Measurements from ENCODE around the gene LMNA.

The LMNA gene

DNA sequence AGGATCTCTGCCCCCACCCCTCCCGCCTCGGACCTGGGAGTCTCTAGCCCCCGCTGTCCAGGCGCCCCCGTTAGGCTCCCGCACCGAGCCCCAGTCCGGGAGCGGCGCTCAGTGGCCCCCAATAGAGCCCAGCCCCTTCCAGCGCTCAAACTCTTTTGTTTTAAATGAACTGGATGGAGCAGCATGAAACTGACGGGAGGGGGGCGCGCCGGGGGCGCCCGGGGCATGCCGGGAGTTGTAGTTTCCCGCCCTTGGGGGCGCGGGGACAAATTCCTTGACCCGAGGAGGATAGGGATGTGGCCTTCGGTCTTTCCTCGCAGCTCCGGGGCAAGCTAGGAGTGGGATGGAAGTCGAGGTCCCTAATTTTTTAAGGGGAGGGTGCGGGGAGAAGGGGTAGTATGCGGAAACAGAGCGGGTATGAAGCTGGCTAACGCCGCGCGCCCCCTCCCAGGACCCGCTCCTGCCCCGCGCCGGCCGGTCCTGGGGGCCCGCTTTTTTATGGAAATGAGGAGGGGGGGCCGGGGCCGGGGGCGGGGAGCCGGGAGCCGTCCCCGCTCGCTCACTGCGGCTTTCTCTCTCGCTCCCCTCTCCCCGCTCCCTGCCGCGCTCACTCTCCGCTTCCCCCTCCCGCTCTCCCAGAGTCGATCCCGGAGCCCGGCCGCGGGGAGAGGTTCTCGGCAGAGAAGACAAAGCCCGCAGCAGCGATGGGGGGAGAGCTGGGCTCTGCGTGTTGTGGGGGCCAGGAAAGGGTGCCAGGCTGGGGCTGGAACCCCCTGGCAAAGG lies 32.0 kb upstream of the LMNA start, which contains the start of gene MEX3A:
Gene MEX3A (minus strand): TSS at position 157 of the 783 bp plus-strand sequence. CDS start 467 bp downstream, outside the sequence.
- TF ChIP-seq FOXK2 (IDR thresholded peaks at IDR 0.05) (no peak), TARDBP (IDR thresholded peaks at IDR 0.05) (no peak), FOXM1 (IDR thresholded peaks at IDR 0.05; ENCODE audit: borderline replicate concordance) (no peak), FOXA1 (IDR thresholded peaks at IDR 0.05) (no peak), L3MBTL2 (conservative IDR thresholded peaks at IDR 0.05) (no peak), ELF4 (IDR thresholded peaks at IDR 0.05) (no peak), ARNT (IDR thresholded peaks at IDR 0.05) (no peak), LEF1 (IDR thresholded peaks at IDR 0.05; ENCODE audit: borderline replicate concordance) (no peak), ZNF384 (IDR thresholded peaks at IDR 0.05) (no peak), CTBP1 (IDR thresholded peaks at IDR 0.05; ENCODE audit: borderline replicate concordance) (no peak)
- CTCF ChIA-PET: interaction anchor here (0.6 to 1.3 kb wide), 2 partner anchors 44 to 57 kb away, joined by 3 to 4 read pairs; no protein-coding TSS in a partner anchor
- POLR2A ChIA-PET: interaction anchor here (1.0 to 3.6 kb wide), 7 partner anchors 16 to 148 kb away, joined by 3 to 15 read pairs (median 4); partner anchors contain the start of genes ARHGEF2, LAMTOR2, PMF1 and UBQLN4
- peak; percentile 88 for DNase-seq (ENCODE audit: extremely low spot score)

DNA sequence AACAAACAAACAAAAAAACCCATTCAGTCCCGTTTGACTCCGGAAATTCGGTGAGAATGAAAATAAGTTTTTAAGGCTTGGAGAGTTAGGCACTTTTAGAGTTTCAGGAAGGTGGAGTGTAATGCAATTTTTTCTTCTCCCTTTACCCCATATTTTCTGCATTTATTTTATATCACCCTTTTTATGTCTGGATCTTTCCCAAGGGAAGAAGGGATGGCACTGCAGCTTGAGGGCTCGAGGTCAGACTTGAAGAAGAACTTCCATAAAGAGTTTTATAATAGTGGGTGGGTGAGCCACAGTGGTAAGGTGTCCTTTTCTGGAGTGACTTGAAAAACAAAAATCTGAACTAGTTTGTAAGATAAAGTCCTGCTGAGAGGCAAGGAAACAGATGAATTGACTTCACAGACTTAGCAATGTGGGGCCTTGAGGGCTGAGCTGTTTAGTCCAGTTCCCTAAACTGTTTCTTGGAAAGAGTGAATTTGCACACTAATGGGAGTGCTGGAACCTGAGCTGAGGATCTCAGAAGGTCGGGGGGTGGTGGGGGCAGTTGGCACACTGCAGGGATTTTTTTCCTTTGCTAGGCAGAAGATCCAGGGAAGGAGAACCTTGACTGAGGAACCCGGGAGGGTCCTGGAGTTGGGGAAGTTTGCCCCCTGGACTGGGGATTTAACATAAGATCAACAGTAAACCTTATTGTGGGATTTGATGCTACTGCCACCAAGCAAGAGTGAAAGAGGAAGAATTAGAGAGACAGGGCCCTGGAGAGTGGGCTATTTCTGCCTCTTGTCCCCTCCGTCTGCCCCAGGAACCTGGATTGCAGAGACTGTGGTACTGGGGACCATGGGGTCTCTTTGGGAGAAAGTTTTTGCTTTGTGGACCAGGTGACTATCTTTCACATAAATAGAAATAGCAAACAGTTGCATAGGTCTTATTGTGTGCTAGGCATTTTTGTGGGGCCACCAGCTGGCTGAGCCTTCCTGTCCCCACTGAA lies 30.4 kb upstream of the LMNA start:
- TF ChIP-seq ELF4 (IDR thresholded peaks at IDR 0.05): no peak
- TF ChIP-seq L3MBTL2 (conservative IDR thresholded peaks at IDR 0.05): no peak
- TF ChIP-seq HDGF (IDR thresholded peaks at IDR 0.05; ENCODE audit: borderline replicate concordance): no peak
- ChIA-PET POLR2A (interaction anchor here (1.1 to 3.6 kb wide), 4 partner anchors 30 to 149 kb away, joined by 3 to 15 read pairs (median 8); partner anchors contain the start of genes LAMTOR2, PMF1 and UBQLN4), CTCF (interaction anchor here (0.6 to 1.3 kb wide), 5 partner anchors 13 to 533 kb away, joined by 3 to 6 read pairs (median 4); no protein-coding TSS in a partner anchor)
- DNase-seq (ENCODE audit: extremely low spot score): no peak

DNA sequence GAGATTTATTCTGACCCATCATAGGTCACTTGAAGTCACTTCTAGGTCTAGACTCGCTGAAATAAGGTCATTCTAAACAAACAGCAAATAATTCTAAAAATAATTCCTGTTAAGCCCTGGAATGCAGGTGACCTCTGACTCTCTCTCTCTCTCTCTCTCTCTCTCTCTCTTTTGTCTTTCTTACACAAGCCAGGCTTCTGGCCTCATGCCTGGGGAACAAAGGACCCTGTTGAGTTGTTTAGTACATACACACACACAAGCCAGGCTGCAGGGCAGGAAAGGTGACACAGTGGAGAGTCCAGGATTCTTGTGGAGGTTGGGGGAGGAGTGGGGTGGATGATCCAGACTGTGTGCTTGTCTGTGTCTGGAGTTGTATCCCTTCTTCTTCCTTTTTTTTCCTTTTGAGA lies 28.3 kb upstream of the LMNA start:
- DNase-seq (ENCODE audit: extremely low spot score): no peak
- TF ChIP-seq SP1 (IDR thresholded peaks at IDR 0.05) (no peak), HDGF (IDR thresholded peaks at IDR 0.05; ENCODE audit: borderline replicate concordance) (no peak), L3MBTL2 (conservative IDR thresholded peaks at IDR 0.05) (no peak), ZNF384 (IDR thresholded peaks at IDR 0.05) (no peak), NFRKB (IDR thresholded peaks at IDR 0.05) (no peak), FOXA1 (IDR thresholded peaks at IDR 0.05) (no peak), TARDBP (IDR thresholded peaks at IDR 0.05) (no peak), LEF1 (IDR thresholded peaks at IDR 0.05; ENCODE audit: borderline replicate concordance) (no peak)
- TF ChIP-seq, protein P1, sequence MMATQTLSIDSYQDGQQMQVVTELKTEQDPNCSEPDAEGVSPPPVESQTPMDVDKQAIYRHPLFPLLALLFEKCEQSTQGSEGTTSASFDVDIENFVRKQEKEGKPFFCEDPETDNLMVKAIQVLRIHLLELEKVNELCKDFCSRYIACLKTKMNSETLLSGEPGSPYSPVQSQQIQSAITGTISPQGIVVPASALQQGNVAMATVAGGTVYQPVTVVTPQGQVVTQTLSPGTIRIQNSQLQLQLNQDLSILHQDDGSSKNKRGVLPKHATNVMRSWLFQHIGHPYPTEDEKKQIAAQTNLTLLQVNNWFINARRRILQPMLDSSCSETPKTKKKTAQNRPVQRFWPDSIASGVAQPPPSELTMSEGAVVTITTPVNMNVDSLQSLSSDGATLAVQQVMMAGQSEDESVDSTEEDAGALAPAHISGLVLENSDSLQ (IDR thresholded peaks at IDR 0.05): no peak
- POLR2A ChIA-PET: no interaction called here
- CTCF ChIA-PET: no interaction called here

DNA sequence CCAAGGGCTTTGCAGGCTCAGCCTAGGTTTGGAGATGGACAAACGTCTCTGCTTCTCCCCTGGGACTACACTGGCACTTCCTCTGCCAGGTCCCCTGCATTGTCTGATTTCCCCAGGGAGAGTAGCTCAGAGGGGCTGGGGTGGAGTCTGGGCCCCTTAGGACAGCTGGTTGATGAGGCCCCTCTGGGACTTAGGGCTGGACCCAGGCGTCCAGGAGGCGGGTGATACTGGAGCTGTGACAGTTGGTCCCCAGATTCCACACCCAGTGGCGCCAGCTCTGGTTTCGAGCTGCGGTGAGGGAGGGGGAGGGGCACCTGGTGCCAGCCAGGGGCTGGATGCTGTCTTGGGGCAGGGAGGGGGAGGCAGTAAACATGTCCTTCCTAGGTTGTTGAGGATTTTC lies 24.8 kb upstream of the LMNA start:
- no peak for TF ChIP-seq FOXK2 (IDR thresholded peaks at IDR 0.05)
- TF ChIP-seq ARNT (IDR thresholded peaks at IDR 0.05): no peak
- TF ChIP-seq NFRKB (IDR thresholded peaks at IDR 0.05): no peak
- TF ChIP-seq SP1 (IDR thresholded peaks at IDR 0.05): no peak
- no peak for TF ChIP-seq TARDBP (IDR thresholded peaks at IDR 0.05)
- no peak for TF ChIP-seq ZNF384 (IDR thresholded peaks at IDR 0.05)
- no peak for TF ChIP-seq LEF1 (IDR thresholded peaks at IDR 0.05; ENCODE audit: borderline replicate concordance)
- no peak for TF ChIP-seq FOXA1 (IDR thresholded peaks at IDR 0.05)
- TF ChIP-seq, protein P1 (IDR thresholded peaks at IDR 0.05): no peak
- TF ChIP-seq BHLHE40 (IDR thresholded peaks at IDR 0.05; ENCODE audit: borderline replicate concordance): no peak
- no peak for TF ChIP-seq HDGF (IDR thresholded peaks at IDR 0.05; ENCODE audit: borderline replicate concordance)
- no peak for TF ChIP-seq SUZ12 (IDR thresholded peaks at IDR 0.05)
- no peak for TF ChIP-seq CTBP1 (IDR thresholded peaks at IDR 0.05; ENCODE audit: borderline replicate concordance)
- no peak for TF ChIP-seq ELF4 (IDR thresholded peaks at IDR 0.05)
- no peak for TF ChIP-seq L3MBTL2 (conservative IDR thresholded peaks at IDR 0.05)
- TF ChIP-seq FOXM1 (IDR thresholded peaks at IDR 0.05; ENCODE audit: borderline replicate concordance): no peak
- CTCF ChIA-PET: interaction anchor here (0.5 to 13.4 kb wide), 3 partner anchors 11 to 52 kb away, joined by 3 to 255 read pairs (median 4); no protein-coding TSS in a partner anchor
- DNase-seq (ENCODE audit: extremely low spot score): no peak
- POLR2A ChIA-PET: no interaction called here

DNA sequence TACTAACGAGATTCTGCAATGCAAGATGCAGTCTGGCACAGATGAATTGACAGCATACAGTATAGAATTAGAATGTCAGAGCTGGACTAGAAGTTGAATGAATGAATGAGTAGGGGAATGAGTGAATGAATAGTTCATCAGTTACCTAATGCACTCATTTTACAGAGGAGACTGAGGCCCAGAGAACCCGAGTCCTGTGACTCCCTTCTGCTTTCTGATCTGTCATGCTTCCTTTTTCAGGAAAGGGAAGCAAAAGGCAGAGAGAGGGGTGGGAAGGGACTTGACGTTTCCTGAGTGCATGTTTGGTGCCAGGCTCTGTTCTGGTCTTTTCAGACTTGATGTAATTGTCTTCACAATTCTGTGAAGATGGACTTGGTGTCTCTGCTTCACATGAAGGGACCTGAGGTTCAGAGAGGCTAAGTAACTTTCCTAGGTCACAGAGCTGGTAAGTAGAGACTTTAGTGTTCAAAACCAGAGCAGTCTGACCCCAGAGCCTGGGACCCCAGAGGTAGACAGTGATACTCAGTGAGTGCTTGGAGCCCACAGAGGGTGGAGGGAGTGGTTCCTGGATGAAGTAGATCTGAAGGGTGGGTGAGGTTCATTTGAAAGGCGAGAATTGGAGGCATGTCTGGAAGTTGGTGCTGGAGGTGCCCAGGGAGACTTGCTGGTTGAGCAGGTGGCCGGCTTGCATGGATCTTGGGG lies 24.2 kb upstream of the LMNA start:
- ChIA-PET POLR2A (no interaction called here), CTCF (interaction anchor here (0.5 to 13.4 kb wide), 6 partner anchors 12 to 135 kb away, joined by 3 to 255 read pairs (median 4); no protein-coding TSS in a partner anchor)
- TF ChIP-seq ARNT (IDR thresholded peaks at IDR 0.05) (no peak), TARDBP (IDR thresholded peaks at IDR 0.05) (no peak), BHLHE40 (IDR thresholded peaks at IDR 0.05; ENCODE audit: borderline replicate concordance) (no peak), HDGF (IDR thresholded peaks at IDR 0.05; ENCODE audit: borderline replicate concordance) (no peak), ZNF384 (IDR thresholded peaks at IDR 0.05) (no peak), ELF4 (IDR thresholded peaks at IDR 0.05) (no peak), FOXA1 (IDR thresholded peaks at IDR 0.05) (no peak), FOXK2 (IDR thresholded peaks at IDR 0.05) (no peak), SP1 (IDR thresholded peaks at IDR 0.05) (no peak), LEF1 (IDR thresholded peaks at IDR 0.05; ENCODE audit: borderline replicate concordance) (no peak), FOXM1 (IDR thresholded peaks at IDR 0.05; ENCODE audit: borderline replicate concordance) (no peak), L3MBTL2 (conservative IDR thresholded peaks at IDR 0.05) (no peak), SUZ12 (IDR thresholded peaks at IDR 0.05) (no peak), CTBP1 (IDR thresholded peaks at IDR 0.05; ENCODE audit: borderline replicate concordance) (no peak), NFRKB (IDR thresholded peaks at IDR 0.05) (no peak)
- TF ChIP-seq, protein P1 (IDR thresholded peaks at IDR 0.05): no peak
- DNase-seq (ENCODE audit: extremely low spot score): no peak
